H1 (cell line): ENCODE data around the gene ECPAS. TPM values are rescaled to one million over a fixed set of nuclear protein-coding genes. Genes with fewer than 3 reads are reported as not detected.
A peak's percentile ranks its signal among the peaks of the same experiment; 100 is the strongest.

Source experiments
- CEBPB ChIP-seq: IDR thresholded peaks from 2 replicates; pipeline ENCODE4 v1.6.1; 2012; ENCODE audit warnings: low read depth, low read length
- EGR1 ChIP-seq: IDR thresholded peaks from 2 replicates; pipeline ENCODE4 v1.6.1; 2011; ENCODE audit warnings: low read depth, low read length, borderline replicate concordance
- EZH2 ChIP-seq: fragments of 200-600 bp; sonication (generic); IDR thresholded peaks from 2 replicates; pipeline ENCODE4 v1.7.1; 2012; ENCODE audit warnings: low read depth, mild to moderate bottlenecking, moderate library complexity, low read length, inconsistent platforms; ENCODE audit not compliant: severe bottlenecking
- FOSL1 ChIP-seq: IDR thresholded peaks from 2 replicates; pipeline ENCODE4 v1.6.1; 2011; ENCODE audit warnings: mild to moderate bottlenecking, low read depth, low read length, moderate library complexity; ENCODE audit not compliant: insufficient read depth
- KDM5A ChIP-seq: fragments of 200-600 bp; IDR thresholded peaks from 2 replicates; pipeline ENCODE4 v1.7.1; 2012; ENCODE audit warnings: mild to moderate bottlenecking, low read length, inconsistent platforms, mixed read lengths
- MAFK ChIP-seq: IDR thresholded peaks from 2 replicates; pipeline ENCODE4 v1.6.1; 2012; ENCODE audit warnings: low read depth, mild to moderate bottlenecking, improper control_type of control experiment, low read length
- POLR2A ChIP-seq, 2 experiments: IDR thresholded peaks; 1 replicate in 1 of 2; 2 replicates in 1 of 2; pipeline ENCODE4 v1.6.1; 2011; ENCODE audit warnings: low read depth in 2 of 2, low read length in 2 of 2, mild to moderate bottlenecking in 2 of 2; ENCODE audit errors: control extremely low read depth in 1 of 2
- POU5F1 ChIP-seq: IDR thresholded peaks from 2 replicates; pipeline ENCODE4 v1.6.1; 2011; ENCODE audit warnings: low read depth, mild to moderate bottlenecking, low read length, moderate library complexity
- SP1 ChIP-seq: IDR thresholded peaks from 2 replicates; pipeline ENCODE4 v1.6.1; 2011; ENCODE audit warnings: low read depth, low read length
- SP2 ChIP-seq: IDR thresholded peaks from 2 replicates; pipeline ENCODE4 v1.6.1; 2012; ENCODE audit warnings: mild to moderate bottlenecking, low read length, inconsistent platforms
- SUZ12 ChIP-seq: fragments of 200-600 bp; sonication (generic); IDR thresholded peaks from 2 replicates; pipeline ENCODE4 v1.6.1; 2012; ENCODE audit warnings: mild to moderate bottlenecking, inconsistent platforms, low read length, moderate library complexity, mixed read lengths
- TBP ChIP-seq: IDR thresholded peaks from 2 replicates; pipeline ENCODE4 v1.6.1; 2011; ENCODE audit warnings: low read depth, low read length, improper control_type of control experiment
- TCF12 ChIP-seq: IDR thresholded peaks from 2 replicates; pipeline ENCODE4 v1.6.1; 2011; ENCODE audit warnings: low read depth, mild to moderate bottlenecking, low read length
- ZNF274 ChIP-seq: IDR thresholded peaks from 2 replicates; pipeline ENCODE4 v1.7.0; 2012; ENCODE audit warnings: low read length, borderline replicate concordance; ENCODE audit errors: extremely low read depth
- polyA plus RNA-seq, 7 experiments: library from polyadenylated mRNA; depleted of rRNA in 3 of 7; stranded (reverse) in 5 of 7; unstranded in 2 of 7; fragments of >200 nt in 5 of 7; fragments of 200-250 nt in 2 of 7; gene quantifications; 1 replicate in 5 of 7; 2 replicates in 1 of 7; 4 replicates in 1 of 7; pipeline versions ENCODE4 v1.2.1 to v1.2.3, GENCODE V29; 2011 to 2013; ENCODE audit warnings: missing spikeins in 2 of 7, mixed read lengths in 2 of 7
- total RNA-seq: library from RNA; stranded (reverse); fragmentation: NEBNext Ultra II Directional; extraction: Animal tissue kit (Norgen Biotek cat#: 25700); gene quantifications from 2 replicates; pipeline ENCODE4 v1.2.1, GENCODE V29; 2021

ECPAS gene
- total and polyA plus RNA-seq, 2 of the 8 experiments (the other 6 are each of a cell fraction or from before 2014, with no cell fraction given) = 20.9 to 131 TPM

GRCh38 chr9:111482694-111483438 is 1.3 kb downstream of the ECPAS start (continued):
- no peak for TF ChIP-seq TCF12
- no peak for TF ChIP-seq SUZ12
- TF ChIP-seq FOSL1 = no peak
- peak; percentile 0; the same call in 1 of the 2 replicates for TF ChIP-seq TBP
- TF ChIP-seq SP1 = no peak
- peak; percentile 78 for TF ChIP-seq CEBPB
- no peak for TF ChIP-seq KDM5A
- no peak for TF ChIP-seq POU5F1
- TF ChIP-seq EZH2 = no peak
- peak; percentile 52; the same call in 1 of the 2 replicates for TF ChIP-seq MAFK
- TF ChIP-seq SP2 = no peak
- peak; percentile 61 to 79 for TF ChIP-seq POLR2A (IDR thresholded peaks at IDR 0.05; ENCODE audit: control extremely low read depth in 1 of 2, low read depth in 2 of 2, low read length in 2 of 2)
- TF ChIP-seq EGR1 = no peak
- TF ChIP-seq ZNF274 = no peak
